NCI-H2196 treated with DMSO at 0.1 percent for 48 hours (cell line): Measurements from ENCODE around the gene PLVAP.

Experiments used
- DNase-seq: peaks from one replicate; lab custom pipeline; 2025; ENCODE audit not compliant: unreplicated experiment; lab: John Stamatoyannopoulos, UW

The PLVAP gene

GRCh38 chr19:17334414-17335409 lies 42.4 kb downstream of the PLVAP start, which contains the start of gene ANO8:
Gene ANO8 (minus strand): TSS chr19:17334855. CDS start chr19:17334670, 185 bp downstream.
- peak; percentile 98 for DNase-seq

- no peak for DNase-seq
Observed at GRCh38 chr19:17333611-17334413, 43.3 kb downstream of the PLVAP start.

GRCh38 chr19:17332677-17333581 lies 44.2 kb downstream of the PLVAP start:
- DNase-seq, result peak; percentile 75

GRCh38 chr19:17332360-17332676 lies 44.8 kb downstream of the PLVAP start:
- no peak for DNase-seq

GRCh38 chr19:17331045-17331558 lies 46.0 kb downstream of the PLVAP start:
- DNase-seq, result peak; percentile 18

- DNase-seq, result no peak
Observed at GRCh38 chr19:17330262-17331044, 46.7 kb downstream of the PLVAP start.

- DNase-seq, result no peak
Observed at GRCh38 chr19:17329366-17330261, 47.5 kb downstream of the PLVAP start.

- DNase-seq, result no peak
Observed at GRCh38 chr19:17328517-17329365, 48.4 kb downstream of the PLVAP start.

GRCh38 chr19:17327654-17328516 lies 49.3 kb downstream of the PLVAP start:
- no peak for DNase-seq

- DNase-seq, result no peak
Observed at GRCh38 chr19:17327068-17327653, 50.0 kb downstream of the PLVAP start.

GRCh38 chr19:17326595-17326966 lies 50.6 kb downstream of the PLVAP start:
- no peak for DNase-seq

- DNase-seq, result no peak
Observed at GRCh38 chr19:17325881-17326594, 51.1 kb downstream of the PLVAP start.

GRCh38 chr19:17325133-17325532 lies 52.0 kb downstream of the PLVAP start:
- no peak for DNase-seq

GRCh38 chr19:17324357-17325114 lies 52.6 kb downstream of the PLVAP start:
- no peak for DNase-seq

GRCh38 chr19:17323964-17324332 lies 53.2 kb downstream of the PLVAP start:
- DNase-seq, result no peak
